Retinal pigment epithelial cell (primary cell): Measurements from ENCODE around the gene HNMT.
"Not testable (repeated sequence)": the region's sequence is repeated elsewhere in the genome, so short reads cannot be mapped to it uniquely, and the experiment has no call there.

Experiments
- DNase-seq: peaks from one replicate; pipeline ENCODE4 v3.0.0-alpha.2; 2010; ENCODE audit warnings: low read depth
- H3K4me3 ChIP-seq: 2 replicates; pipeline ENCODE4 v1.5.1; 2011; ENCODE audit warnings: mild to moderate bottlenecking, low read length, control low read depth, moderate library complexity
- TF ChIP-seq, protein P1 (sequence below): conservative IDR thresholded peaks from 2 replicates; pipeline ENCODE4 v1.5.1; 2011; ENCODE audit warnings: low read depth, low read length, control low read depth, inconsistent platforms

Gene HNMT

DNA sequence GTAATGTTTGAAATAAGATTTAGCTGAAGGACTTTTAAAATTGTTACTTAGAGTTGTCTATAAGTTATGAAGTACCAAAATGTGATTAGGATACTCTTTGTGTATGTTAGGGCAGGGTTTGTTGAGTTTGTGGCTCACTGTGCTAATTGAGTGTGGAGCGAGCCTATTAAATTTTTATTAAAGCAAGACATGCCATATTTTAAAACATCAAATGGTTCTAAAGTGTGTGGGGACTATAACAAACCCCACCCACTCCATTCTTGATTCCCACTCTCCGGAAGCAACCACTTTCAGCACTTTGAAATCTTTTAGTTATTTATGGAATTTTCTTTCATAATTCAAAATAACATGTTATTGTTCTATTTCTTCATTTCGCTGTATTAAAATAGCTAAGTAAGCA is 1.8 kb downstream of the HNMT start:
- H3K4me3 ChIP-seq = no peak overlapping the region
- TF ChIP-seq, protein P1, sequence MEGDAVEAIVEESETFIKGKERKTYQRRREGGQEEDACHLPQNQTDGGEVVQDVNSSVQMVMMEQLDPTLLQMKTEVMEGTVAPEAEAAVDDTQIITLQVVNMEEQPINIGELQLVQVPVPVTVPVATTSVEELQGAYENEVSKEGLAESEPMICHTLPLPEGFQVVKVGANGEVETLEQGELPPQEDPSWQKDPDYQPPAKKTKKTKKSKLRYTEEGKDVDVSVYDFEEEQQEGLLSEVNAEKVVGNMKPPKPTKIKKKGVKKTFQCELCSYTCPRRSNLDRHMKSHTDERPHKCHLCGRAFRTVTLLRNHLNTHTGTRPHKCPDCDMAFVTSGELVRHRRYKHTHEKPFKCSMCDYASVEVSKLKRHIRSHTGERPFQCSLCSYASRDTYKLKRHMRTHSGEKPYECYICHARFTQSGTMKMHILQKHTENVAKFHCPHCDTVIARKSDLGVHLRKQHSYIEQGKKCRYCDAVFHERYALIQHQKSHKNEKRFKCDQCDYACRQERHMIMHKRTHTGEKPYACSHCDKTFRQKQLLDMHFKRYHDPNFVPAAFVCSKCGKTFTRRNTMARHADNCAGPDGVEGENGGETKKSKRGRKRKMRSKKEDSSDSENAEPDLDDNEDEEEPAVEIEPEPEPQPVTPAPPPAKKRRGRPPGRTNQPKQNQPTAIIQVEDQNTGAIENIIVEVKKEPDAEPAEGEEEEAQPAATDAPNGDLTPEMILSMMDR = no peak
- DNase-seq = no peak

DNA sequence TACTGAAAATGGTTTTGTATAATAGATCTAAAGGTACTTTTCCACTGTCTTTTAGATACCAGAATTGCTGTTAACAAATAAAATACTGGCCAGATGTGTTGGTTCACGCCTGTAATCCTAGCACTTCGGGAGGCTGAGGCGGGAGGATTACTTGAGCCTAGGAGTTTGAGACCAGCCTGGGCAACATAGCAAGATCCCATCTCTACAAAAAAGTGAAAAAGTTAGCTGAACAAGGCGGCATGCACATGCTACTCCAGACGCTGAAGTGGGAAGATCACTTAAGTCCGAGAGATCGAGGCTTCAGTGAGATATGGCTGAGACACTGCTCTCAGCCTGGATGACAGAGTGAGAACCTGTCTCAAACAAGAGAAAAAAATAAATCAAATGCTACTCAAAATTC is 2.8 kb downstream of the HNMT start:
- H3K4me3 ChIP-seq = no peak overlapping the region
- TF ChIP-seq, protein P1 = no peak
- DNase-seq = no peak

DNA sequence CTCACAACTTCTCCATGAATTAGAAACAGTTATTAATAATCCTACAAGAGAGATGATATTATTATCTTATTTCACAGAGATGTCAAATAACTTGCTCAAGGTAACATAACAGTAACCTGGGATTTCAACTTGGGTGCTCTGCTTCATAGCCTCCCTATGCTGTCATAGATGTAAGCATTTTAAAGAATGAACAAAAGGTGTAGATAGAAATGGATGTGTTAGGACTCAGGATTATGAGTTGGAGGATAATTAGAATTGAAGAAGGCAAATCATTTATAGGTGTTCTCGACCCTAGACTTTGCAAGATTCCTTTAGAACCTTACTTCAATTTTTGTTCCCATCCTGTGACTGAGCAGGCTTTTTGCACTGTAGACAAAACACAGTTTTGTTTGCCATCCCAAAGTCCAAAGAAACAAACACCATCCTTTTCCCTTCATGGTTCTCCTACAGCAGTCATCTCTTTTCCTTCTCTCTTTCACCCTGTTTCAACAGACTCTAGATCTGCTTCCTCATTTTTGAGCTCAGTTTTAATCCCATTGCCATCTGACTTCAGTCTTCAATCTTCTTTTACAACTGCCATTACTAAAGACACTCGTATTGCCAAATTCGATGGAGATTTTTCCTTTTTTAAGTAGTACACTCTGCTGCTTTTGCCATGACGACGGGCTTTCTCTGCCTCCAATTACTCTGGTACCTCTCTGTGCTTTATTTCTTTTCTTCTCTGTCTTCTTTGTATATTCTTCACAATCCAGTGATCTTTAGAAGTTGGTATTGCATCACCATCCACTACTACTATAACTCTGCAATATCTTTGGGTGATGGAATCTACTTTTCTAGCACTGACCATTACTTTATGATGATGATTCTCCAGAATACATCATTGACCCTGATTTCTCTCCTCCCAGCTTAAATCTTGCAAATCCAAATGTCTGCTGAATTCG is 4.5 kb downstream of the HNMT start:
- TF ChIP-seq, protein P1 = no peak
- no peak for DNase-seq
- no peak overlapping the region for H3K4me3 ChIP-seq

DNA sequence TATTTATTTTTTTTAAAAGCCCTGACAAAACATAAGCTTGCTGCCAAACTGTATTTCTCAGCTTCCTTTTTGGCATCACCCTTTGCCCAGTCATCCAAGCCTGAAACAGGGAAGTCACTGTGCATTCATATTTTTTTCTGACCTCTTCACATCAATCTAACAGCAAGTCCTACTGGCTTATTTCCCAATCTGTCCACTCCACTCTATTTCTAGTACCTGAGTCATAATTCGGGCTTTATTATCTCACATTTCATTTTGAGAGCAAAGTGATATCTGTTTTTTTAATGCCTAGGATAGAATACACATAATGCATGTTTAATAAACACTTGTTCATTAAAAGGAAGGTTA is 5.1 kb downstream of the HNMT start:
- TF ChIP-seq, protein P1 = no peak
- H3K4me3 ChIP-seq = no peak overlapping the region
- DNase-seq = peak; percentile 85

DNA sequence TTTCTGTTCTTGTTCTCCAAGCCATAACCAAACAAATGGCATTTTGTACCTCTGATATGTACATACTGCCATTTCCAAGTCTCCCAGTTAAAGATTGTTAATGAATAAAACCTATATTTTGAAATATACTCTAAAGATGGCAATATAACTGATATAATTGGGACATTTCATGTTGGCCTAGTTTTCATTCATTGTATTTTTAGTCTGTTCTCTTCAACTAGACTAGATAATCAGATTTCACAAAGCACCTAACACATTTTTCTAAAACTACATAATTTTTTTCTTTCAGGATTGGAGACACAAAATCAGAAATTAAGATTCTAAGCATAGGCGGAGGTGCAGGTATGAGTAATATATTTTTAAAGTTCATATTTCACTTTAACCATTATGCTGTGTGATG is 5.6 kb downstream of the HNMT start:
- DNase-seq = no peak
- TF ChIP-seq, protein P1 = no peak
- no peak overlapping the region for H3K4me3 ChIP-seq

DNA sequence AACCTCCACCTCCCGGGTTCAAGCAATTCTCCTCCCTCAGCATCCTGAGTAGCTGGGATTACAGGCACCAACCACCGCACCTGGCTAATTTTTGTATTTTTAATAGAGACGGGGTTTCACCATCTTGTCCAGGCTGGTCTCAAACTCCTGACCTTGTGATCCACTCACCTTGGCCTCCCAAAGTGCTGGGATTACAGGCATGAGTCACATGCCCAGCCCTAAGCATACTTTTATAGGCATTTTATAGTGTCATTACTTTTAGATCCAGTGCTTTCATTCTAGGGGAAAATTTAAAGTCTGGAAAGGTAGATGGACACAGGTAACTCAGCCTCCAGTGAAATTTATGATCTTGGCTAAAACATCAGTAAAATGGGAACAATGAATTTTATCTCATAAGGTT is 7.0 kb downstream of the HNMT start:
- not testable (repeated sequence) for DNase-seq

DNA sequence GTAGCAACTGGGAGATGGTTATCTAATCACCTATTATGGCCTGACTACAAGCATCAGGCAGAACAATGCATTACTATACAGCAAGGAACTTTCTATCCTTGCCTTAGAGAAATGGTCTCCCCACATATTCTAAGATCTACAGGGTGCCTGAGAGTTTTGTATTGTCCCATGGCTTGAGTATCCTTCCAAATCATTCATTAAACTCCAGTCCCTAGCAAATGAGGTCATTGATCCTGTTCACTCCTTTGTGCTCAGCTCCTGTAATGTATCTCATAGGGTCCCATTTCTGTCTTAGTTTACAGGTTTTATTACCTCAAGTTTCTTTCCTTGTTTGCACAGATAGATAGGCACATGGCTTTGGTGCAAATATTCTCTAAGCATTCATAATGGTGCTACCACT is 9.0 kb downstream of the HNMT start:
- no peak overlapping the region for H3K4me3 ChIP-seq

More for the DNA sequence above, 7.0 kb downstream of the HNMT start:
- not testable (repeated sequence) for H3K4me3 ChIP-seq

More for the DNA sequence above, 9.0 kb downstream of the HNMT start:
- DNase-seq = no peak
- TF ChIP-seq, protein P1 = no peak
